ENCODE results near the gene GPC3.

Gene GPC3

GRCh38 chrX:133926809-133927208 lies 58.6 kb downstream of the GPC3 start:
- ChIA-PET POLR2A (interaction anchor here (1.0 kb wide), 1 partner anchor 100 kb away, joined by 4 read pairs; no protein-coding TSS in a partner anchor), CTCF (interaction anchor here (0.7 to 0.9 kb wide), 3 partner anchors 34 to 133 kb away, joined by 3 to 5 read pairs (median 3); no protein-coding TSS in a partner anchor)
- TF ChIP-seq FOXA1 (IDR thresholded peaks at IDR 0.05) = no peak
- no peak for TF ChIP-seq TARDBP (IDR thresholded peaks at IDR 0.05)
- no peak for TF ChIP-seq FOXK2 (IDR thresholded peaks at IDR 0.05)
- no peak for TF ChIP-seq PKNOX1 (IDR thresholded peaks at IDR 0.05)
- TF ChIP-seq NFRKB (IDR thresholded peaks at IDR 0.05) = no peak
- no peak for TF ChIP-seq BHLHE40 (IDR thresholded peaks at IDR 0.05; ENCODE audit: borderline replicate concordance)
- TF ChIP-seq CTBP1 (IDR thresholded peaks at IDR 0.05; ENCODE audit: borderline replicate concordance) = no peak
- DNase-seq (ENCODE audit: extremely low spot score) = no peak

GRCh38 chrX:133926099-133926498 lies 59.3 kb downstream of the GPC3 start:
- CTCF ChIA-PET = interaction anchor here (0.9 to 1.1 kb wide), 3 partner anchors 9 to 132 kb away, joined by 3 to 5 read pairs (median 4); no protein-coding TSS in a partner anchor
- no peak for DNase-seq (ENCODE audit: extremely low spot score)
- POLR2A ChIA-PET = interaction anchor here (1.0 to 1.2 kb wide), 2 partner anchors 88 to 100 kb away, joined by 3 to 4 read pairs; no protein-coding TSS in a partner anchor
- TF ChIP-seq SP1 (IDR thresholded peaks at IDR 0.05) (no peak), SUZ12 (IDR thresholded peaks at IDR 0.05) (no peak), ZNF384 (IDR thresholded peaks at IDR 0.05) (no peak), L3MBTL2 (conservative IDR thresholded peaks at IDR 0.05) (no peak), HDGF (IDR thresholded peaks at IDR 0.05; ENCODE audit: borderline replicate concordance) (no peak), ARNT (IDR thresholded peaks at IDR 0.05) (no peak), BHLHE40 (IDR thresholded peaks at IDR 0.05; ENCODE audit: borderline replicate concordance) (no peak), TARDBP (IDR thresholded peaks at IDR 0.05) (no peak), LEF1 (IDR thresholded peaks at IDR 0.05; ENCODE audit: borderline replicate concordance) (no peak), NFRKB (IDR thresholded peaks at IDR 0.05) (no peak), FOXA1 (IDR thresholded peaks at IDR 0.05) (no peak), FOXM1 (IDR thresholded peaks at IDR 0.05; ENCODE audit: borderline replicate concordance) (no peak), CTBP1 (IDR thresholded peaks at IDR 0.05; ENCODE audit: borderline replicate concordance) (no peak)

- POLR2A ChIA-PET = no interaction called here
- no peak for DNase-seq (ENCODE audit: extremely low spot score)
- no peak for TF ChIP-seq TARDBP (IDR thresholded peaks at IDR 0.05)
- no peak for TF ChIP-seq BHLHE40 (IDR thresholded peaks at IDR 0.05; ENCODE audit: borderline replicate concordance)
- no peak for TF ChIP-seq CTBP1 (IDR thresholded peaks at IDR 0.05; ENCODE audit: borderline replicate concordance)
- no peak for TF ChIP-seq FOXM1 (IDR thresholded peaks at IDR 0.05; ENCODE audit: borderline replicate concordance)
- TF ChIP-seq ELF4 (IDR thresholded peaks at IDR 0.05) = no peak
- TF ChIP-seq SUZ12 (IDR thresholded peaks at IDR 0.05) = no peak
- no peak for TF ChIP-seq HDGF (IDR thresholded peaks at IDR 0.05; ENCODE audit: borderline replicate concordance)
- no peak for TF ChIP-seq SP1 (IDR thresholded peaks at IDR 0.05)
- TF ChIP-seq FOXK2 (IDR thresholded peaks at IDR 0.05) = no peak
- TF ChIP-seq ARNT (IDR thresholded peaks at IDR 0.05) = no peak
- TF ChIP-seq ZNF384 (IDR thresholded peaks at IDR 0.05) = no peak
- no peak for TF ChIP-seq L3MBTL2 (conservative IDR thresholded peaks at IDR 0.05)
- no peak for TF ChIP-seq LEF1 (IDR thresholded peaks at IDR 0.05; ENCODE audit: borderline replicate concordance)
- CTCF ChIA-PET = no interaction called here
Measured at GRCh38 chrX:133924548-133924947, 60.8 kb downstream of the GPC3 start.

- no peak for DNase-seq (ENCODE audit: extremely low spot score)
- CTCF ChIA-PET = interaction anchor here (0.6 to 1.5 kb wide), 3 partner anchors 10 to 216 kb away, joined by 3 to 7 read pairs (median 3); no protein-coding TSS in a partner anchor
- no peak for TF ChIP-seq HDGF (IDR thresholded peaks at IDR 0.05; ENCODE audit: borderline replicate concordance)
- no peak for TF ChIP-seq FOXA1 (IDR thresholded peaks at IDR 0.05)
- no peak for TF ChIP-seq NFRKB (IDR thresholded peaks at IDR 0.05)
- no peak for TF ChIP-seq SUZ12 (IDR thresholded peaks at IDR 0.05)
- no peak for TF ChIP-seq LEF1 (IDR thresholded peaks at IDR 0.05; ENCODE audit: borderline replicate concordance)
- TF ChIP-seq BHLHE40 (IDR thresholded peaks at IDR 0.05; ENCODE audit: borderline replicate concordance) = no peak
- no peak for TF ChIP-seq PKNOX1 (IDR thresholded peaks at IDR 0.05)
- TF ChIP-seq SP1 (IDR thresholded peaks at IDR 0.05) = no peak
- TF ChIP-seq FOXK2 (IDR thresholded peaks at IDR 0.05) = no peak
- no peak for TF ChIP-seq TARDBP (IDR thresholded peaks at IDR 0.05)
- no peak for TF ChIP-seq L3MBTL2 (conservative IDR thresholded peaks at IDR 0.05)
- no peak for TF ChIP-seq ZNF384 (IDR thresholded peaks at IDR 0.05)
- no peak for TF ChIP-seq ARNT (IDR thresholded peaks at IDR 0.05)
- POLR2A ChIA-PET = no interaction called here
Measured at GRCh38 chrX:133923548-133923947, 61.8 kb downstream of the GPC3 start.

- ChIA-PET CTCF (interaction anchor here (0.6 to 2.0 kb wide), 6 partner anchors 9 to 217 kb away, joined by 3 to 7 read pairs (median 5); no protein-coding TSS in a partner anchor), POLR2A (no interaction called here)
- DNase-seq (ENCODE audit: extremely low spot score) = no peak
- TF ChIP-seq FOXK2 (IDR thresholded peaks at IDR 0.05) (no peak), SUZ12 (IDR thresholded peaks at IDR 0.05) (no peak), FOXM1 (IDR thresholded peaks at IDR 0.05; ENCODE audit: borderline replicate concordance) (no peak), CTBP1 (IDR thresholded peaks at IDR 0.05; ENCODE audit: borderline replicate concordance) (no peak), TARDBP (IDR thresholded peaks at IDR 0.05) (no peak), NFRKB (IDR thresholded peaks at IDR 0.05) (no peak), ARNT (IDR thresholded peaks at IDR 0.05) (no peak), FOXA1 (IDR thresholded peaks at IDR 0.05) (no peak), PKNOX1 (IDR thresholded peaks at IDR 0.05) (no peak), BHLHE40 (IDR thresholded peaks at IDR 0.05; ENCODE audit: borderline replicate concordance) (no peak), L3MBTL2 (conservative IDR thresholded peaks at IDR 0.05) (no peak), LEF1 (IDR thresholded peaks at IDR 0.05; ENCODE audit: borderline replicate concordance) (no peak), HDGF (IDR thresholded peaks at IDR 0.05; ENCODE audit: borderline replicate concordance) (no peak), SP1 (IDR thresholded peaks at IDR 0.05) (no peak), ZNF384 (IDR thresholded peaks at IDR 0.05) (no peak), ELF4 (IDR thresholded peaks at IDR 0.05) (no peak)
Measured at GRCh38 chrX:133923113-133923512, 62.3 kb downstream of the GPC3 start.

GRCh38 chrX:133922390-133922771 lies 63.0 kb downstream of the GPC3 start:
- ChIA-PET CTCF (interaction anchor here (0.9 to 3.5 kb wide), 10 partner anchors 9 to 129 kb away, joined by 3 to 23 read pairs (median 5); no protein-coding TSS in a partner anchor), POLR2A (no interaction called here)
- no peak for DNase-seq (ENCODE audit: extremely low spot score)
- TF ChIP-seq CTBP1 (IDR thresholded peaks at IDR 0.05; ENCODE audit: borderline replicate concordance) (no peak), SUZ12 (IDR thresholded peaks at IDR 0.05) (no peak), PKNOX1 (IDR thresholded peaks at IDR 0.05) (no peak), FOXK2 (IDR thresholded peaks at IDR 0.05) (no peak), FOXM1 (IDR thresholded peaks at IDR 0.05; ENCODE audit: borderline replicate concordance) (no peak)

All from HEK293T (cell line).